Measurements from ENCODE around the gene STK24.

DNA sequence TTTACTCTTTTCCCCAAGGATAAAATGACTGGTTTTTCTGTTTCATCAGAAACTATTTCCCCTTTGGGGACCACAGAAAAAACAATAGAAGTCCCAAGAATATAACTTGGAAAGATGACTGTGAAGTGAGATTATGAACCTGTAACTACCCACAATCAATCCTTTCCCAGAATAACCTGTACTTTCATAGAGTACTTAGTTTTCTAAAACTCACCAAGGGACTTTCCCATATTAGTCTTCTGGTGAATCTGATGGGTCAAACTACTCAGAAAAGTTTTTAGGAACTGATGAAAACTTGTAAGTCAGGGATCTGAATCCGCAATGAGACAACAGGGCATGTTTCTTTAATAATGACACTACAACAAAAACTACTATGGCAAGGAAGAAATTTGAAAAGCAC is 62.6 kb downstream of the STK24 start:
- TF ChIP-seq, protein P1, sequence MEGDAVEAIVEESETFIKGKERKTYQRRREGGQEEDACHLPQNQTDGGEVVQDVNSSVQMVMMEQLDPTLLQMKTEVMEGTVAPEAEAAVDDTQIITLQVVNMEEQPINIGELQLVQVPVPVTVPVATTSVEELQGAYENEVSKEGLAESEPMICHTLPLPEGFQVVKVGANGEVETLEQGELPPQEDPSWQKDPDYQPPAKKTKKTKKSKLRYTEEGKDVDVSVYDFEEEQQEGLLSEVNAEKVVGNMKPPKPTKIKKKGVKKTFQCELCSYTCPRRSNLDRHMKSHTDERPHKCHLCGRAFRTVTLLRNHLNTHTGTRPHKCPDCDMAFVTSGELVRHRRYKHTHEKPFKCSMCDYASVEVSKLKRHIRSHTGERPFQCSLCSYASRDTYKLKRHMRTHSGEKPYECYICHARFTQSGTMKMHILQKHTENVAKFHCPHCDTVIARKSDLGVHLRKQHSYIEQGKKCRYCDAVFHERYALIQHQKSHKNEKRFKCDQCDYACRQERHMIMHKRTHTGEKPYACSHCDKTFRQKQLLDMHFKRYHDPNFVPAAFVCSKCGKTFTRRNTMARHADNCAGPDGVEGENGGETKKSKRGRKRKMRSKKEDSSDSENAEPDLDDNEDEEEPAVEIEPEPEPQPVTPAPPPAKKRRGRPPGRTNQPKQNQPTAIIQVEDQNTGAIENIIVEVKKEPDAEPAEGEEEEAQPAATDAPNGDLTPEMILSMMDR (conservative IDR thresholded peaks at IDR 0.05; ENCODE audit: low read depth, low read length) = no peak
- no peak for TF ChIP-seq EZH2 (IDR thresholded peaks at IDR 0.05; ENCODE audit: borderline replicate concordance, low read depth, low read length, poor library complexity, severe bottlenecking)

Measured in A673 (cell line).